ENCODE results near the gene KDM7A. TPM values are rescaled to one million over a fixed set of nuclear protein-coding genes. Genes with fewer than 3 reads are reported as not detected.

The KDM7A gene
- total and polyA plus RNA-seq, 2 of the 4 experiments (the other 2 are of a cell fraction): 1.5 to 2.3 TPM

DNA sequence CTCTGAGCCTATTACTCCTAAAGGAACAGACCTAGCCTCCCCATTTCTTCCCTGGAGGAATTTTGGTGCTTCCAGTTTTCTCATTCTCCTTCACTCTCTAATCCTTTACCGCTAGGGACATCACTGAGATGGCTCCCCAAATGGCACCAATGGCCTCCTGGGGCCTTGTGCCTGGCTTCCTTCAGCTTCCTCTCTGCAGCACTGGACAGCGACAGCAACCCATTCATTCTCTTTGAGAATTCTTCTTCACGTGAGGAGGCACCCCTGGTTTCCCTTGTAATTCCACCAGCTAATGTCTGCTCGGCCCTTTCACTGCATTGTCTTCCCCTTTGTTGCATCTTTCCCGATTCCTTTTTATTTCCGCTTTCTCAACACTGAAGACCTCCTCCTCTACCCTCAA is 24.6 kb upstream of the KDM7A start:
- no peak overlapping the region for H2BK15ac ChIP-seq (ENCODE audit: low read depth, low read length)
- intact Hi-C loops (cut with micrococcal nuclease): no loop called here
- H3K9ac ChIP-seq (ENCODE audit: low read depth, low read length): no peak overlapping the region
- dilution Hi-C loops (cut with HindIII; ENCODE audit: low sequenced_read_pairs, unreplicated experiment): no loop called here
- H3K23ac ChIP-seq (ENCODE audit: low read depth, low read length): no peak overlapping the region
- H2BK20ac ChIP-seq (ENCODE audit: low read depth, low read length): no peak overlapping the region
- peaks cover 4% of the 10 kb centered on the region; the same call in 1 of the 2 replicates for H3K9me1 ChIP-seq (ENCODE audit: insufficient read depth, low read length)
- H3K4me3 ChIP-seq (ENCODE audit: insufficient read depth, low read depth, low read length): no peak overlapping the region
- no peak overlapping the region for H4K5ac ChIP-seq (ENCODE audit: low read depth, low read length)
- H3K9me3 ChIP-seq (ENCODE audit: control insufficient read depth, insufficient read depth, low read length): 0 out of 2 replicates have a peak, but pooled peaks cover 4% of the 10 kb centered on the region
- CTCF ChIA-PET: no interaction called here
- H3K36me3 ChIP-seq (ENCODE audit: control insufficient read depth, insufficient read depth, low read length): no peaks in the 10 kb centered on the region
- no peak overlapping the region for H3K4me2 ChIP-seq (ENCODE audit: low read depth, low read length)
- no peak overlapping the region for H2AK5ac ChIP-seq (ENCODE audit: low read depth, low read length)
- H3K14ac ChIP-seq (replicated peaks; ENCODE audit: low read depth, low read length): no peak overlapping the region
- DNase-seq: no peak
- H2AK9ac ChIP-seq (replicated peaks; ENCODE audit: low read depth, low read length, poor library complexity): no peak overlapping the region
- in situ Hi-C loops (cut with MboI; ENCODE audit: low sequenced_read_pairs): no loop called here
- H3K56ac ChIP-seq (ENCODE audit: extremely low read depth, insufficient read depth, low read length): no peak overlapping the region
- H3K18ac ChIP-seq (ENCODE audit: low read depth, low read length): no peak overlapping the region
- H2BK120ac ChIP-seq (ENCODE audit: low read depth, low read length): no peak overlapping the region
- H4K91ac ChIP-seq (ENCODE audit: insufficient read depth, low read depth, low read length): no peak overlapping the region
- no peaks in the 10 kb centered on the region for H4K20me1 ChIP-seq (ENCODE audit: insufficient read depth, low read length)
- H2BK5ac ChIP-seq (ENCODE audit: low read depth, low read length, poor library complexity, severe bottlenecking): no peak overlapping the region
- H4K8ac ChIP-seq (ENCODE audit: low read depth in 2 of 2, low read length in 2 of 2): no peak overlapping the region
- peaks cover 25% of the 10 kb centered on the region for H3K27me3 ChIP-seq (ENCODE audit: control insufficient read depth, insufficient read depth, low read length)
- no peak overlapping the region for H3K4ac ChIP-seq (ENCODE audit: low read depth, low read length)
- POLR2A ChIA-PET (ENCODE audit: unreplicated experiment): no interaction called here
- H3K4me1 ChIP-seq (ENCODE audit: control insufficient read depth, insufficient read depth, low read length): no peaks in the 10 kb centered on the region
- no peak for TF ChIP-seq POLR2A (IDR thresholded peaks at IDR 0.05; ENCODE audit: low read depth, low read length)
- TF ChIP-seq MAZ (IDR thresholded peaks at IDR 0.05; ENCODE audit: borderline replicate concordance, low read depth, low read length): no peak
- no peak for TF ChIP-seq MXI1 (IDR thresholded peaks at IDR 0.05; ENCODE audit: borderline replicate concordance, low read depth, low read length)
- no peak for TF ChIP-seq BHLHE40 (IDR thresholded peaks at IDR 0.05; ENCODE audit: low read depth, low read length)
- no peak for TF ChIP-seq SMC3 (IDR thresholded peaks at IDR 0.05; ENCODE audit: low read depth, low read length)
- TF ChIP-seq RFX5 (IDR thresholded peaks at IDR 0.05; ENCODE audit: low read depth, low read length): no peak
- TF ChIP-seq CEBPB (IDR thresholded peaks at IDR 0.05; ENCODE audit: low read depth, low read length): no peak
- TF ChIP-seq RCOR1 (IDR thresholded peaks at IDR 0.05; ENCODE audit: insufficient replicate concordance, low read length): no peak
- TF ChIP-seq, protein P1, sequence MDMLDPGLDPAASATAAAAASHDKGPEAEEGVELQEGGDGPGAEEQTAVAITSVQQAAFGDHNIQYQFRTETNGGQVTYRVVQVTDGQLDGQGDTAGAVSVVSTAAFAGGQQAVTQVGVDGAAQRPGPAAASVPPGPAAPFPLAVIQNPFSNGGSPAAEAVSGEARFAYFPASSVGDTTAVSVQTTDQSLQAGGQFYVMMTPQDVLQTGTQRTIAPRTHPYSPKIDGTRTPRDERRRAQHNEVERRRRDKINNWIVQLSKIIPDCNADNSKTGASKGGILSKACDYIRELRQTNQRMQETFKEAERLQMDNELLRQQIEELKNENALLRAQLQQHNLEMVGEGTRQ (IDR thresholded peaks at IDR 0.05; ENCODE audit: low read depth, low read length): no peak
- TF ChIP-seq MAFK (IDR thresholded peaks at IDR 0.05; ENCODE audit: low read depth, low read length): no peak
- no peak for TF ChIP-seq CTCF (conservative IDR thresholded peaks at IDR 0.05; ENCODE audit: low read depth, low read length)
- no peak for TF ChIP-seq ELK1 (IDR thresholded peaks at IDR 0.05; ENCODE audit: borderline replicate concordance, low read depth, low read length)
- no peak for TF ChIP-seq RAD21 (IDR thresholded peaks at IDR 0.05; ENCODE audit: low read length)
- no peak for TF ChIP-seq NFE2L2 (IDR thresholded peaks at IDR 0.05; ENCODE audit: low read depth, low read length)
- TF ChIP-seq FOS (IDR thresholded peaks at IDR 0.05; ENCODE audit: low read depth, low read length): no peak
- no peak for TF ChIP-seq CHD1 (IDR thresholded peaks at IDR 0.05; ENCODE audit: low read depth, low read length)
- H2AFZ ChIP-seq (replicated peaks; ENCODE audit: low read length, poor library complexity): no peak overlapping the region
- 77% methylated on average over 4 of the region's 6 CpGs; no CpG with 5 or more reads in 1 of the 2 experiments for WGBS, 2 experiments (ENCODE audit: extremely low coverage in 2 of 2, insufficient read length in 1 of 2)
- BruUV-seq (replicated peaks): no TSS peak
- H3K79me1 ChIP-seq (ENCODE audit: low read depth in 1 of 2, low read length in 2 of 2): no peaks in the 10 kb centered on the region
- no peak for ATAC-seq (ENCODE audit: low read depth)
- no peak overlapping the region for H3K27ac ChIP-seq (ENCODE audit: insufficient read depth, low read length)
